OCI-LY7 (cell line): ENCODE results near the gene SNN. TPM values are rescaled to one million over a fixed set of nuclear protein-coding genes. Genes with fewer than 3 reads are reported as not detected.
A peak's percentile ranks its signal among the peaks of the same experiment; 100 is the strongest.

ENCODE experiments used
- BruUV-seq: library from RNA; stranded (reverse); fragments of 400-500 nt; replicated peaks from 2 replicates; lab custom pipeline; 2021; lab: Mats Ljungman, UMichigan
- CTCF ChIA-PET: fragments of 300-600 bp; sonication (Branson Sonifier 250); formaldehyde crosslinking; loops from one replicate; lab custom pipeline; 2022; ENCODE audit warnings: antibody characterized with exemption; ENCODE audit not compliant: unreplicated experiment; lab: Charles Lee
- POLR2A ChIA-PET: fragments of 300-600 bp; sonication (Branson Sonifier 250); formaldehyde crosslinking; loops from one replicate; lab custom pipeline; 2022; ENCODE audit warnings: antibody characterized with exemption; lab: Charles Lee
- DNase-seq: peaks from one replicate; pipeline ENCODE4 v3.0.0-alpha.2; 2015; ENCODE audit warnings: low spot score
- H2AFZ ChIP-seq: fragments of 200-600 bp; sonication (generic), shearing (Covaris generic); 2 replicates; pipeline ENCODE4 v1.6.1; 2014; ENCODE audit warnings: mild to moderate bottlenecking, antibody characterized with exemption, low read length, moderate library complexity
- H3K27ac ChIP-seq: fragments of 200-600 bp; sonication (generic); 2 replicates; pipeline ENCODE4 v1.5.1; 2014; ENCODE audit warnings: mixed run types, low read depth, mild to moderate bottlenecking, moderate library complexity, low read length, inconsistent platforms; ENCODE audit not compliant: poor library complexity, severe bottlenecking
- H3K36me3 ChIP-seq: fragments of 200-600 bp; sonication (generic); 2 replicates; pipeline ENCODE4 v1.6.1; 2014; ENCODE audit warnings: mild to moderate bottlenecking, antibody characterized with exemption, low read length, moderate library complexity, mixed read lengths; ENCODE audit not compliant: insufficient read depth
- H3K4me1 ChIP-seq: fragments of 200-600 bp; sonication (generic); 2 replicates; pipeline ENCODE4 v1.5.1; 2014; ENCODE audit warnings: mild to moderate bottlenecking, low read length; ENCODE audit not compliant: insufficient read depth, poor library complexity, severe bottlenecking
- H3K4me2 ChIP-seq: fragments of 200-600 bp; sonication (generic); 2 replicates; pipeline ENCODE4 v1.6.1; 2014; ENCODE audit warnings: mild to moderate bottlenecking, low read length
- H3K4me3 ChIP-seq: fragments of 200-600 bp; sonication (generic); 2 replicates; pipeline ENCODE4 v1.5.1; 2014; ENCODE audit warnings: mild to moderate bottlenecking, low read depth, low read length; ENCODE audit not compliant: poor library complexity, severe bottlenecking
- H3K79me2 ChIP-seq: fragments of 200-600 bp; sonication (generic); 2 replicates; pipeline ENCODE4 v1.6.1; 2016; ENCODE audit warnings: low read depth, mild to moderate bottlenecking, low read length, moderate library complexity, mixed read lengths; ENCODE audit not compliant: insufficient read depth
- H3K9me2 ChIP-seq: fragments of 200-600 bp; sonication (generic); 2 replicates; pipeline ENCODE4 v1.6.1; 2016; ENCODE audit warnings: mild to moderate bottlenecking, low read length, mixed read lengths; ENCODE audit not compliant: insufficient read depth
- H3K9me3 ChIP-seq: fragments of 200-600 bp; sonication (generic); 2 replicates; pipeline ENCODE4 v1.6.1; 2014; ENCODE audit warnings: mild to moderate bottlenecking, mixed run types, low read length, mixed read lengths
- H4K20me1 ChIP-seq: fragments of 200-600 bp; sonication (generic); 2 replicates; pipeline ENCODE4 v1.6.1; 2014; ENCODE audit warnings: mild to moderate bottlenecking, antibody characterized with exemption, low read length, moderate library complexity, mixed read lengths; ENCODE audit not compliant: insufficient read depth
- EZH2phosphoT487 ChIP-seq: fragments of 200-600 bp; sonication (generic); IDR thresholded peaks from 2 replicates; pipeline ENCODE4 v1.6.1; 2018; ENCODE audit warnings: low read depth, borderline replicate concordance, mild to moderate bottlenecking, mixed run types, antibody characterized with exemption, low read length, moderate library complexity, mixed read lengths
- intact Hi-C: fragments of 100-400 bp; cut with micrococcal nuclease; formaldehyde crosslinking; loops from one replicate; pipeline ENCODE4 v1.10.0; 2022; ENCODE audit not compliant: unreplicated experiment
- total RNA-seq, 2 experiments: library from RNA; depleted of rRNA in 1 of 2; stranded (reverse); fragments of >200 nt in 1 of 2; shearing (Covaris generic) in 1 of 2; gene quantifications; 2 replicates each; pipeline ENCODE4 v1.2.3, GENCODE V29; 2014 to 2022
- TF ChIP-seq, protein P1 (sequence below): fragments of 200-600 bp; sonication (generic); conservative IDR thresholded peaks from 2 replicates; pipeline ENCODE4 v1.5.1; 2014; ENCODE audit warnings: mild to moderate bottlenecking, antibody characterized with exemption, low read length, moderate library complexity, mixed read lengths

The SNN gene
- total RNA-seq, 2 experiments from 2014 or later = 27.8 to 31.8 TPM

DNA sequence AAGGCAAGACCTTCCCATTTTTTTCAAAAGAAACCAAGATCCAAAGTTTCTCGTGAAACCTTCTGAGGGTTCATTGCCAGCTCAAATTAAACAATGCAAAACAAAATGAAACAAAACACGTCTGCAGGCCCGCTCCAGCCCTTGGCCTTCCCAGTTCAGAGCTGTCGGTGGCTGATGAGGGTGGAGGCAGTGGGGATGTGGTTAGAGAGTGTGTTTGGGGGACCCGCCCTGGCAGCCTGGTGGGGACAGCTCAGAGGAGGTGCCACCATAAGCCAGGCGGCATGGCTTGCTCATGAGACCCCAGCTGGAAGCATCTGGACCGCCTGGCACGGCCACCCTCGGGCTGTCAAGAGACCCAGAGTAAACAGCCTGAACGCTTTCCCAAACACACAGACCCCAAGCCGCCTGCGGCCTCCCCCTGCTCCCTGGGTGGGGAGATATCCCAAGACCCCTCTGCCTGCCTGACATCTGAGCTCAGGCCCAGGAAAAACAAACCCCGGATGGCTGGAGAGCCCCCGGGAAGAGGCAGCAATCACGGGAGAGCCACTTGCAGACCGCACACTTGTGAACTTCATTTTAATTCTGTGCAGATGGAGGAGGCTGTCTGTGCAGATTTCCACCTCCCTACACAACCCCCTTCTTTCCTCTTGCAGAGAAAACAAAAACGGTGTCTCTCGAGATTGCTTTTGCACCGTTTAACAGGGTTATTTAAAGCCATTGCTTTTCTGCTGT, 46.2 kb upstream of the SNN start:
- peak; percentile 87 for DNase-seq
- Histone ChIP-seq H3K4me2 (peak overlapping the region; percentile 88), H3K9me2 (no peaks in the 10 kb centered on the region), H3K36me3 (peaks cover 8% of the 10 kb centered on the region), H3K27ac (peak overlapping the region; percentile 99), H3K79me2 (no peaks in the 10 kb centered on the region), H2AFZ (peak overlapping the region; percentile 59), H3K9me3 (peaks cover 20% of the 10 kb centered on the region), H3K4me3 (peak overlapping the region; percentile 63), H4K20me1 (no peaks in the 10 kb centered on the region), H3K4me1 (peaks cover 85% of the 10 kb centered on the region)
- TSS peak; percentile 92 for BruUV-seq
- TF ChIP-seq, protein P1, sequence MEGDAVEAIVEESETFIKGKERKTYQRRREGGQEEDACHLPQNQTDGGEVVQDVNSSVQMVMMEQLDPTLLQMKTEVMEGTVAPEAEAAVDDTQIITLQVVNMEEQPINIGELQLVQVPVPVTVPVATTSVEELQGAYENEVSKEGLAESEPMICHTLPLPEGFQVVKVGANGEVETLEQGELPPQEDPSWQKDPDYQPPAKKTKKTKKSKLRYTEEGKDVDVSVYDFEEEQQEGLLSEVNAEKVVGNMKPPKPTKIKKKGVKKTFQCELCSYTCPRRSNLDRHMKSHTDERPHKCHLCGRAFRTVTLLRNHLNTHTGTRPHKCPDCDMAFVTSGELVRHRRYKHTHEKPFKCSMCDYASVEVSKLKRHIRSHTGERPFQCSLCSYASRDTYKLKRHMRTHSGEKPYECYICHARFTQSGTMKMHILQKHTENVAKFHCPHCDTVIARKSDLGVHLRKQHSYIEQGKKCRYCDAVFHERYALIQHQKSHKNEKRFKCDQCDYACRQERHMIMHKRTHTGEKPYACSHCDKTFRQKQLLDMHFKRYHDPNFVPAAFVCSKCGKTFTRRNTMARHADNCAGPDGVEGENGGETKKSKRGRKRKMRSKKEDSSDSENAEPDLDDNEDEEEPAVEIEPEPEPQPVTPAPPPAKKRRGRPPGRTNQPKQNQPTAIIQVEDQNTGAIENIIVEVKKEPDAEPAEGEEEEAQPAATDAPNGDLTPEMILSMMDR = no peak
- TF ChIP-seq EZH2phosphoT487 = no peak
- ChIA-PET CTCF (no interaction called here), POLR2A (interaction anchor here (0.6 to 2.9 kb wide), 11 partner anchors 8 to 252 kb away, joined by 3 to 12 read pairs (median 4); no protein-coding TSS in a partner anchor)
- intact Hi-C loops = loop anchor here (5.0 kb wide), 1 partner anchor 310 kb away; no protein-coding TSS in a partner anchor

DNA sequence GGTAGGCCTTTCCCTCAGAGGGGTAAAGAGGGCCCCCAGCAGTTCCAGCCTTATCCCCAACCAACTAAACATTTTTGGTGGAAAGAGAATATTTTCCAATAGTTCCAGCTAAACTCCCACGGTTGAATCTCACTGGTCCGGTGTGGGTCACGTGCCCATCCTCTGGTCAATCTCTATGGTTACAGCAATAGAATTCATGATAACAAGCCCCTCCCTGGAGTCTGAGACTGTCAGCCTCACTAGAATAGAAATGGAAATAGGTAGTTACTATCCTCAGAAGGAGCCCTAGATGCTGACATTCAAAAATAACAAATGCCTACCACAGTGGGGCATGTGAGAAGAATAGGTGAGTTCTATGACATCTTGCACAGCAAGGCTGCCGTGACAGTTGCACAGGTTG, 44.0 kb upstream of the SNN start:
- Histone ChIP-seq H3K9me3 (peaks cover 12% of the 10 kb centered on the region), H3K4me2 (peak overlapping the region; percentile 48), H3K4me1 (peaks cover 93% of the 10 kb centered on the region), H4K20me1 (no peaks in the 10 kb centered on the region), H3K36me3 (peaks cover 8% of the 10 kb centered on the region), H2AFZ (peak overlapping the region; percentile 88), H3K9me2 (no peaks in the 10 kb centered on the region), H3K27ac (peak overlapping the region; percentile 99), H3K79me2 (no peaks in the 10 kb centered on the region), H3K4me3 (no peak overlapping the region)
- DNase-seq = no peak
- intact Hi-C loops = loop anchor here (5.0 kb wide), 1 partner anchor 312 kb away; no protein-coding TSS in a partner anchor
- POLR2A ChIA-PET = interaction anchor here (0.6 kb wide), 1 partner anchor 30 kb away, joined by 3 read pairs; no protein-coding TSS in a partner anchor
- no peak for TF ChIP-seq EZH2phosphoT487
- TF ChIP-seq, protein P1 = no peak
- CTCF ChIA-PET = no interaction called here
- no TSS peak for BruUV-seq
